HG03103 (cell line): ENCODE data around the gene IL36B.

Experiments
- ATAC-seq: cut with Tn5 transposase; IDR thresholded peaks from one replicate; pipeline ENCODE4 v1.9.1; 2021; ENCODE audit warnings: low read depth; ENCODE audit not compliant: unreplicated experiment

Gene IL36B

GRCh38 chr2:113013336-113013661, 39.4 kb downstream of the IL36B start:
- ATAC-seq: no peak

GRCh38 chr2:113012436-113013335, 40.0 kb downstream of the IL36B start:
- ATAC-seq: no peak

GRCh38 chr2:113011108-113011507, 41.6 kb downstream of the IL36B start:
- no peak for ATAC-seq

GRCh38 chr2:113010088-113010487, 42.6 kb downstream of the IL36B start:
- ATAC-seq: no peak

- no peak for ATAC-seq
Observed at GRCh38 chr2:113009622-113010021, 43.0 kb downstream of the IL36B start.

GRCh38 chr2:113007250-113007649, 45.4 kb downstream of the IL36B start:
- ATAC-seq: no peak

- ATAC-seq: no peak
Observed at GRCh38 chr2:113005030-113005509, 47.6 kb downstream of the IL36B start, which contains the start of gene IL36A. IL36A (plus strand) TSS chr2:113005459; CDS start chr2:113005872, 413 bp downstream.

- ATAC-seq: no peak
Observed at GRCh38 chr2:113002677-113003076, 50.0 kb downstream of the IL36B start.

GRCh38 chr2:113000436-113000835, 52.2 kb downstream of the IL36B start:
- no peak for ATAC-seq

GRCh38 chr2:112997151-112997550, 55.5 kb downstream of the IL36B start:
- no peak for ATAC-seq

GRCh38 chr2:112996635-112997034, 56.0 kb downstream of the IL36B start:
- no peak for ATAC-seq

- ATAC-seq: no peak
Observed at GRCh38 chr2:112995346-112995920, 57.2 kb downstream of the IL36B start.

- ATAC-seq: no peak
Observed at GRCh38 chr2:112994648-112995047, 58.0 kb downstream of the IL36B start.

GRCh38 chr2:112993831-112994230, 58.8 kb downstream of the IL36B start:
- no peak for ATAC-seq

GRCh38 chr2:112989611-112990010, 63.1 kb downstream of the IL36B start:
- ATAC-seq: no peak

- no peak for ATAC-seq
Observed at GRCh38 chr2:112985090-112985489, 67.6 kb downstream of the IL36B start.

- no peak for ATAC-seq
Observed at GRCh38 chr2:112980537-112980936, 72.1 kb downstream of the IL36B start.

- ATAC-seq: no peak
Observed at GRCh38 chr2:112979731-112980130, 72.9 kb downstream of the IL36B start.

- ATAC-seq: no peak
Observed at GRCh38 chr2:112977559-112978056, 75.1 kb downstream of the IL36B start, which contains the start of gene IL36G. IL36G (plus strand) TSS chr2:112978006; CDS start chr2:112978639, 633 bp downstream.
